Lower lobe of right lung (tissue), 2 donors: Measurements from ENCODE around the gene ACACA. TPM values are rescaled to one million over a fixed set of nuclear protein-coding genes. Genes with fewer than 3 reads are reported as not detected.

Experiments used
- ATAC-seq, 2 donors: fragments of 200-7000 bp; cut with Tn5 transposase; one replicate each; pipeline ENCODE4 v1.9.1; 2020 to 2022; ENCODE audit warnings: mild to moderate bottlenecking in 2 of 2, moderate library complexity in 2 of 2
- DNase-seq: peaks from one replicate; pipeline ENCODE4 v3.0.0-alpha.2; 2020
- H3K27ac ChIP-seq: fragments of 200-600 bp; one replicate; pipeline ENCODE4 v1.8.0; 2022
- H3K27me3 ChIP-seq: fragments of 200-600 bp; one replicate; pipeline ENCODE4 v1.8.0; 2022; ENCODE audit warnings: low read depth
- H3K36me3 ChIP-seq: fragments of 200-600 bp; one replicate; pipeline ENCODE4 v1.8.0; 2022; ENCODE audit warnings: mild to moderate bottlenecking
- H3K4me1 ChIP-seq: fragments of 200-600 bp; one replicate; pipeline ENCODE4 v1.8.0; 2022
- H3K4me3 ChIP-seq: fragments of 200-600 bp; one replicate; pipeline ENCODE4 v1.8.0; 2022; ENCODE audit warnings: mild to moderate bottlenecking
- H3K9me3 ChIP-seq: fragments of 200-600 bp; one replicate; pipeline ENCODE4 v1.8.0; 2022
- CTCF ChIP-seq: fragments of 200-600 bp; IDR thresholded peaks from one replicate; pipeline ENCODE4 v1.8.0; 2022; ENCODE audit warnings: antibody characterized with exemption, mild to moderate bottlenecking
- intact Hi-C: fragments of 100-400 bp; cut with DNase I; formaldehyde crosslinking; loops from one replicate; pipeline ENCODE4 v1.11.0; 2022
- total RNA-seq: library from RNA; stranded (reverse); fragmentation: NEBNext Ultra II Directional; extraction: Animal tissue kit (Norgen Biotek cat#: 25700); gene quantifications from one replicate; pipeline ENCODE4 v1.2.1, GENCODE V29; 2021
- donor health status: DM: no; HTN: yes; CAD: no; lungs with severe emphysema.

The ACACA gene
- total RNA-seq, 1 donor from 2014 or later, result 132 TPM

GRCh38 chr17:37392024-37392590 is 14.5 kb downstream of the ACACA start:
- intact Hi-C loops, result no loop called here
- peak; percentile 41 to 66 for ATAC-seq
- H3K9me3 ChIP-seq, result no peaks in the 10 kb centered on the region
- H3K27me3 ChIP-seq, result no peaks in the 10 kb centered on the region
- no peaks in the 10 kb centered on the region for H3K4me1 ChIP-seq
- no peak overlapping the region for H3K27ac ChIP-seq
- no peak for DNase-seq
- H3K4me3 ChIP-seq, result no peak overlapping the region
- no peak for TF ChIP-seq CTCF
- H3K36me3 ChIP-seq, result no peaks in the 10 kb centered on the region

- Histone ChIP-seq H3K36me3 (no peaks in the 10 kb centered on the region), H3K27me3 (no peaks in the 10 kb centered on the region), H3K4me1 (no peaks in the 10 kb centered on the region), H3K4me3 (no peak overlapping the region), H3K27ac (no peak overlapping the region), H3K9me3 (no peaks in the 10 kb centered on the region)
- TF ChIP-seq CTCF, result no peak
- intact Hi-C loops, result no loop called here
- DNase-seq (no peak), ATAC-seq (no peak)
Measured at GRCh38 chr17:37391146-37391545, 15.5 kb downstream of the ACACA start.

GRCh38 chr17:37389160-37389559 is 17.5 kb downstream of the ACACA start:
- TF ChIP-seq CTCF, result no peak
- intact Hi-C loops, result no loop called here
- Histone ChIP-seq H3K27me3 (no peaks in the 10 kb centered on the region), H3K36me3 (no peaks in the 10 kb centered on the region), H3K4me1 (no peaks in the 10 kb centered on the region), H3K4me3 (no peak overlapping the region), H3K27ac (no peak overlapping the region), H3K9me3 (no peaks in the 10 kb centered on the region)
- ATAC-seq, result peak in 1 of 2 donors; percentile 30
- DNase-seq, result no peak

GRCh38 chr17:37388266-37388665 is 18.4 kb downstream of the ACACA start:
- Histone ChIP-seq H3K9me3 (no peaks in the 10 kb centered on the region), H3K4me1 (no peaks in the 10 kb centered on the region), H3K27ac (no peak overlapping the region), H3K4me3 (no peak overlapping the region), H3K27me3 (no peaks in the 10 kb centered on the region), H3K36me3 (no peaks in the 10 kb centered on the region)
- DNase-seq, result no peak
- intact Hi-C loops, result no loop called here
- no peak for ATAC-seq
- TF ChIP-seq CTCF, result no peak

GRCh38 chr17:37386462-37386861 is 20.2 kb downstream of the ACACA start:
- Histone ChIP-seq H3K4me1 (no peaks in the 10 kb centered on the region), H3K9me3 (no peaks in the 10 kb centered on the region), H3K27me3 (no peaks in the 10 kb centered on the region), H3K36me3 (no peaks in the 10 kb centered on the region), H3K4me3 (no peak overlapping the region), H3K27ac (no peak overlapping the region)
- ATAC-seq (no peak), DNase-seq (no peak)
- intact Hi-C loops, result no loop called here
- TF ChIP-seq CTCF, result no peak
